Right lobe of liver (tissue), 6 donors: Measurements from ENCODE around the gene LY6G6F. TPM values are rescaled to one million over a fixed set of nuclear protein-coding genes. Genes with fewer than 3 reads are reported as not detected.

Experiments
- ATAC-seq, 4 donors: fragments of 200-7000 bp; cut with Tn5 transposase; one replicate each; pipeline ENCODE4 v1.9.1; 2020; ENCODE audit warnings: mild to moderate bottlenecking in 4 of 4, moderate library complexity in 4 of 4
- DNase-seq, 3 donors: peaks; one replicate each; pipeline ENCODE4 v3.0.0-alpha.2; 2020
- H3K27ac ChIP-seq, 3 donors: fragments of 200-600 bp; one replicate each; pipeline ENCODE4 v1.8.0; 2022
- H3K27me3 ChIP-seq, 2 donors: fragments of 200-600 bp; one replicate each; pipeline ENCODE4 v1.8.0; 2022
- H3K36me3 ChIP-seq, 4 donors: fragments of 200-600 bp; sonication (generic) in 1 of 4; one replicate each; pipeline versions ENCODE4 v1.5.1 to v1.8.0; 2017 to 2022; ENCODE audit warnings: control low read depth in 1 of 4
- H3K4me1 ChIP-seq, 4 donors: fragments of 200-600 bp; sonication (generic) in 1 of 4; one replicate each; pipeline versions ENCODE4 v1.5.1 to v1.8.0; 2017 to 2022; ENCODE audit warnings: control low read depth in 1 of 4
- H3K4me3 ChIP-seq, 3 donors: fragments of 200-600 bp; one replicate each; pipeline ENCODE4 v1.8.0; 2022
- H3K9me3 ChIP-seq, 4 donors: fragments of 200-600 bp; sonication (generic) in 1 of 4; one replicate each; pipeline versions ENCODE4 v1.5.1 to v1.8.0; 2017 to 2022; ENCODE audit warnings: control low read depth in 1 of 4
- CTCF ChIP-seq, 4 donors: fragments of 200-600 bp in 3 of 4; fragments of 450-650 bp in 1 of 4; IDR thresholded peaks; one replicate each; pipeline versions ENCODE4 v1.5.1 to v1.8.0; 2016 to 2022; ENCODE audit warnings: antibody characterized with exemption in 4 of 4, mild to moderate bottlenecking in 2 of 4
- POLR2A ChIP-seq: fragments of 450-650 bp; IDR thresholded peaks from one replicate; pipeline ENCODE4 v1.6.1; 2017; ENCODE audit warnings: antibody characterized with exemption, mild to moderate bottlenecking
- WGBS: methylation state at CpG from one replicate; pipeline ENCODE4 v1.1.6; 2018; ENCODE audit warnings: low coverage, low lambda C conversion rate; ENCODE audit not compliant: insufficient coverage; ENCODE audit errors: missing lambda C conversion rate; 5-methylcytosine and 5-hydroxymethylcytosine counted together
- intact Hi-C, 2 donors: fragments of 100-400 bp; cut with DNase I; formaldehyde crosslinking; loops; one replicate each; pipeline versions ENCODE4 v1.11.2 to v1.14.1; 2022
- total RNA-seq, 6 experiments: library from RNA; depleted of rRNA in 2 of 6; stranded (reverse); fragments of >200 nt in 2 of 6; fragmentation: NEBNext Ultra II Directional in 3 of 6; extraction: Animal tissue kit (Norgen Biotek cat#: 25700) in 3 of 6; gene quantifications; one replicate each; pipeline versions ENCODE4 v1.1.0 to v1.2.4, GENCODE V29; 2016 to 2023
- donor health status: DM: no; HTN: yes; CAD: no.
- donor health status: DM: no; HTN: no; CAD: no.
- donor health status: DM: no; HTN: no; CAD: no.
- donor health status: DM: no; HTN: yes; CAD: no.
- donor health status: DM: no; HTN: yes; CAD: no.

Gene LY6G6F
- total RNA-seq, 6 experiments from 2014 or later: not detected

- 15% methylated on average over 15 of the region's 18 CpGs for WGBS
- TF ChIP-seq POLR2A: no peak
- TF ChIP-seq CTCF (IDR thresholded peaks at IDR 0.05): no peak
- no peaks in the 10 kb centered on the region for H3K27me3 ChIP-seq
- H3K27ac ChIP-seq: peak overlapping the region; percentile 68 to 97 (median 74)
- DNase-seq (peak in 1 of 3 donors; percentile 51), ATAC-seq (peak in 2 of 4 donors; percentile 21 to 31)
- no peaks in the 10 kb centered on the region for H3K9me3 ChIP-seq
- peak overlapping the region; percentile 58 to 74 (median 71) for H3K4me3 ChIP-seq
- H3K36me3 ChIP-seq: peaks cover 8 to 34% (median 15%) of the 10 kb centered on the region in 4 donors
- H3K4me1 ChIP-seq: peaks cover 0 to 38% (median 5%) of the 10 kb centered on the region in 4 donors
- intact Hi-C loops: no loop called here
Observed at GRCh38 chr6:31734821-31735406, 28.2 kb downstream of the LY6G6F start.

GRCh38 chr6:31736021-31736767 is 29.5 kb downstream of the LY6G6F start, which contains the start of gene CLIC1:
TSS of gene CLIC1 (minus strand) at chr6:31736530. CDS start at chr6:31736300, 230 bp downstream.
- intact Hi-C loops: no loop called here
- 0% methylated on average over 12 of the region's 24 CpGs for WGBS
- Histone ChIP-seq H3K9me3 (no peaks in the 10 kb centered on the region), H3K27ac (peak within 1 kb of the TSS; percentile 87 to 97 (median 93)), H3K36me3 (peaks cover 8 to 29% (median 15%) of the 10 kb centered on the region in 4 donors), H3K27me3 (no peaks in the 10 kb centered on the region), H3K4me3 (peak within 1 kb of the TSS; percentile 58 to 74 (median 71)), H3K4me1 (peaks cover 0 to 42% (median 5%) of the 10 kb centered on the region in 4 donors)
- DNase-seq (peak; percentile 85 to 89 (median 88)), ATAC-seq (peak; percentile 42 to 61 (median 54))
- TF ChIP-seq POLR2A: peak; percentile 90
- no peak for TF ChIP-seq CTCF (IDR thresholded peaks at IDR 0.05)

- ATAC-seq (no peak), DNase-seq (peak in 1 of 3 donors; percentile 33)
- no peak for TF ChIP-seq CTCF (IDR thresholded peaks at IDR 0.05)
- no peak for TF ChIP-seq POLR2A
- Histone ChIP-seq H3K27me3 (no peaks in the 10 kb centered on the region), H3K36me3 (peaks cover 8 to 22% (median 14%) of the 10 kb centered on the region in 4 donors), H3K27ac (peak overlapping the region; percentile 87 to 97 (median 93)), H3K9me3 (no peaks in the 10 kb centered on the region), H3K4me3 (peak overlapping the region; percentile 58 to 74 (median 71)), H3K4me1 (peaks cover 0 to 42% (median 5%) of the 10 kb centered on the region in 4 donors)
- WGBS: 37% methylated on average over 7 of the region's 10 CpGs
- intact Hi-C loops: no loop called here
Observed at GRCh38 chr6:31736768-31737314, 30.2 kb downstream of the LY6G6F start.

- peaks cover 0 to 42% (median 5%) of the 10 kb centered on the region in 4 donors for H3K4me1 ChIP-seq
- H3K36me3 ChIP-seq: peaks cover 5 to 16% (median 11%) of the 10 kb centered on the region in 4 donors
- no peaks in the 10 kb centered on the region for H3K27me3 ChIP-seq
- 24% methylated on average over 7 of the region's 7 CpGs for WGBS
- DNase-seq (no peak), ATAC-seq (no peak)
- TF ChIP-seq POLR2A: no peak
- no peak for TF ChIP-seq CTCF (IDR thresholded peaks at IDR 0.05)
- peak overlapping the region; percentile 87 to 97 (median 93) for H3K27ac ChIP-seq
- no peaks in the 10 kb centered on the region for H3K9me3 ChIP-seq
- intact Hi-C loops: no loop called here
- peak overlapping the region in 1 of 3 donors; percentile 74 for H3K4me3 ChIP-seq
Observed at GRCh38 chr6:31737315-31737990, 30.8 kb downstream of the LY6G6F start.
